ENCODE results near the gene PGP.

Gene PGP

GRCh38 chr16:2177101-2177500 is 37.5 kb downstream of the PGP start:
- H3K9ac ChIP-seq (ENCODE audit: low read length) = no peak overlapping the region
- no peaks in the 10 kb centered on the region for H3K4me1 ChIP-seq (ENCODE audit: control insufficient read depth, insufficient read depth, low read length)
- no peak for DNase-seq (ENCODE audit: low read depth)
- no peaks in the 10 kb centered on the region for H3K9me3 ChIP-seq (ENCODE audit: control insufficient read depth, low read length)
- H3K27me3 ChIP-seq (replicated peaks; ENCODE audit: control insufficient read depth, insufficient read depth, low read length) = no peaks in the 10 kb centered on the region
- peaks cover 41% of the 10 kb centered on the region for H3K36me3 ChIP-seq (ENCODE audit: control insufficient read depth, insufficient read depth, low read length, severe bottlenecking)
- no peak overlapping the region for H3K4me3 ChIP-seq (ENCODE audit: low read length)

- no peak for DNase-seq (ENCODE audit: low read depth)
- Histone ChIP-seq H3K4me1 (ENCODE audit: control insufficient read depth, insufficient read depth, low read length) (no peaks in the 10 kb centered on the region), H3K9me3 (ENCODE audit: control insufficient read depth, low read length) (no peaks in the 10 kb centered on the region), H3K9ac (ENCODE audit: low read length) (no peak overlapping the region), H3K36me3 (ENCODE audit: control insufficient read depth, insufficient read depth, low read length, severe bottlenecking) (peaks cover 46% of the 10 kb centered on the region), H3K27me3 (replicated peaks; ENCODE audit: control insufficient read depth, insufficient read depth, low read length) (no peaks in the 10 kb centered on the region), H3K4me3 (ENCODE audit: low read length) (no peak overlapping the region)
These were observed 38.6 kb downstream of the PGP start for GRCh38 chr16:2176047-2176446.

GRCh38 chr16:2175454-2175853 is 39.2 kb downstream of the PGP start:
- H3K9ac ChIP-seq (ENCODE audit: low read length) = no peak overlapping the region
- no peak overlapping the region for H3K4me3 ChIP-seq (ENCODE audit: low read length)
- H3K9me3 ChIP-seq (ENCODE audit: control insufficient read depth, low read length) = no peaks in the 10 kb centered on the region
- H3K27me3 ChIP-seq (replicated peaks; ENCODE audit: control insufficient read depth, insufficient read depth, low read length) = no peaks in the 10 kb centered on the region
- H3K4me1 ChIP-seq (ENCODE audit: control insufficient read depth, insufficient read depth, low read length) = no peaks in the 10 kb centered on the region
- no peak for DNase-seq (ENCODE audit: low read depth)
- peaks cover 46% of the 10 kb centered on the region for H3K36me3 ChIP-seq (ENCODE audit: control insufficient read depth, insufficient read depth, low read length, severe bottlenecking)

GRCh38 chr16:2174396-2175131 is 40.1 kb downstream of the PGP start:
- H3K4me1 ChIP-seq (ENCODE audit: control insufficient read depth, insufficient read depth, low read length) = no peaks in the 10 kb centered on the region
- H3K4me3 ChIP-seq (ENCODE audit: low read length) = no peak overlapping the region
- H3K9me3 ChIP-seq (ENCODE audit: control insufficient read depth, low read length) = no peaks in the 10 kb centered on the region
- no peak overlapping the region for H3K9ac ChIP-seq (ENCODE audit: low read length)
- H3K27me3 ChIP-seq (replicated peaks; ENCODE audit: control insufficient read depth, insufficient read depth, low read length) = no peaks in the 10 kb centered on the region
- no peak for DNase-seq (ENCODE audit: low read depth)
- H3K36me3 ChIP-seq (ENCODE audit: control insufficient read depth, insufficient read depth, low read length, severe bottlenecking) = peaks cover 46% of the 10 kb centered on the region

- no peak for DNase-seq (ENCODE audit: low read depth)
- Histone ChIP-seq H3K9ac (ENCODE audit: low read length) (no peak overlapping the region), H3K36me3 (ENCODE audit: control insufficient read depth, insufficient read depth, low read length, severe bottlenecking) (peaks cover 49% of the 10 kb centered on the region), H3K9me3 (ENCODE audit: control insufficient read depth, low read length) (no peaks in the 10 kb centered on the region), H3K4me3 (ENCODE audit: low read length) (no peak overlapping the region), H3K27me3 (replicated peaks; ENCODE audit: control insufficient read depth, insufficient read depth, low read length) (no peaks in the 10 kb centered on the region), H3K4me1 (ENCODE audit: control insufficient read depth, insufficient read depth, low read length) (no peaks in the 10 kb centered on the region)
These were observed 40.7 kb downstream of the PGP start for GRCh38 chr16:2173916-2174315.

- Histone ChIP-seq H3K9ac (ENCODE audit: low read length) (no peak overlapping the region), H3K4me1 (ENCODE audit: control insufficient read depth, insufficient read depth, low read length) (no peaks in the 10 kb centered on the region), H3K4me3 (ENCODE audit: low read length) (no peak overlapping the region), H3K27me3 (replicated peaks; ENCODE audit: control insufficient read depth, insufficient read depth, low read length) (no peaks in the 10 kb centered on the region), H3K36me3 (ENCODE audit: control insufficient read depth, insufficient read depth, low read length, severe bottlenecking) (peaks cover 52% of the 10 kb centered on the region), H3K9me3 (ENCODE audit: control insufficient read depth, low read length) (no peaks in the 10 kb centered on the region)
- DNase-seq (ENCODE audit: low read depth) = no peak
These were observed 41.3 kb downstream of the PGP start for GRCh38 chr16:2173366-2173765.

- Histone ChIP-seq H3K9me3 (ENCODE audit: control insufficient read depth, low read length) (no peaks in the 10 kb centered on the region), H3K4me1 (ENCODE audit: control insufficient read depth, insufficient read depth, low read length) (no peaks in the 10 kb centered on the region), H3K4me3 (ENCODE audit: low read length) (no peak overlapping the region), H3K27me3 (replicated peaks; ENCODE audit: control insufficient read depth, insufficient read depth, low read length) (no peaks in the 10 kb centered on the region), H3K36me3 (ENCODE audit: control insufficient read depth, insufficient read depth, low read length, severe bottlenecking) (peaks cover 57% of the 10 kb centered on the region), H3K9ac (ENCODE audit: low read length) (no peak overlapping the region)
- DNase-seq (ENCODE audit: low read depth) = no peak
These were observed 41.8 kb downstream of the PGP start for GRCh38 chr16:2172688-2173335.

- Histone ChIP-seq H3K36me3 (ENCODE audit: control insufficient read depth, insufficient read depth, low read length, severe bottlenecking) (peaks cover 66% of the 10 kb centered on the region), H3K4me1 (ENCODE audit: control insufficient read depth, insufficient read depth, low read length) (no peaks in the 10 kb centered on the region), H3K9me3 (ENCODE audit: control insufficient read depth, low read length) (no peaks in the 10 kb centered on the region), H3K9ac (ENCODE audit: low read length) (no peak overlapping the region), H3K27me3 (replicated peaks; ENCODE audit: control insufficient read depth, insufficient read depth, low read length) (no peaks in the 10 kb centered on the region), H3K4me3 (ENCODE audit: low read length) (no peak overlapping the region)
- no peak for DNase-seq (ENCODE audit: low read depth)
These were observed 43.0 kb downstream of the PGP start for GRCh38 chr16:2171601-2172178.

GRCh38 chr16:2170587-2171435 is 43.8 kb downstream of the PGP start:
- no peak for DNase-seq (ENCODE audit: low read depth)
- H3K9ac ChIP-seq (ENCODE audit: low read length) = no peak overlapping the region
- no peak overlapping the region for H3K4me3 ChIP-seq (ENCODE audit: low read length)
- H3K27me3 ChIP-seq (replicated peaks; ENCODE audit: control insufficient read depth, insufficient read depth, low read length) = no peaks in the 10 kb centered on the region
- no peaks in the 10 kb centered on the region for H3K9me3 ChIP-seq (ENCODE audit: control insufficient read depth, low read length)
- H3K4me1 ChIP-seq (ENCODE audit: control insufficient read depth, insufficient read depth, low read length) = no peaks in the 10 kb centered on the region
- peaks cover 68% of the 10 kb centered on the region for H3K36me3 ChIP-seq (ENCODE audit: control insufficient read depth, insufficient read depth, low read length, severe bottlenecking)

GRCh38 chr16:2170080-2170479 is 44.6 kb downstream of the PGP start:
- DNase-seq (ENCODE audit: low read depth) = no peak
- Histone ChIP-seq H3K27me3 (replicated peaks; ENCODE audit: control insufficient read depth, insufficient read depth, low read length) (no peaks in the 10 kb centered on the region), H3K9me3 (ENCODE audit: control insufficient read depth, low read length) (no peaks in the 10 kb centered on the region), H3K4me3 (ENCODE audit: low read length) (no peak overlapping the region), H3K9ac (ENCODE audit: low read length) (no peak overlapping the region), H3K4me1 (ENCODE audit: control insufficient read depth, insufficient read depth, low read length) (no peaks in the 10 kb centered on the region), H3K36me3 (ENCODE audit: control insufficient read depth, insufficient read depth, low read length, severe bottlenecking) (peaks cover 62% of the 10 kb centered on the region)

- Histone ChIP-seq H3K9ac (ENCODE audit: low read length) (no peak overlapping the region), H3K4me1 (ENCODE audit: control insufficient read depth, insufficient read depth, low read length) (no peaks in the 10 kb centered on the region), H3K9me3 (ENCODE audit: control insufficient read depth, low read length) (no peaks in the 10 kb centered on the region), H3K4me3 (ENCODE audit: low read length) (no peak overlapping the region), H3K36me3 (ENCODE audit: control insufficient read depth, insufficient read depth, low read length, severe bottlenecking) (peaks cover 39% of the 10 kb centered on the region), H3K27me3 (replicated peaks; ENCODE audit: control insufficient read depth, insufficient read depth, low read length) (no peaks in the 10 kb centered on the region)
- no peak for DNase-seq (ENCODE audit: low read depth)
These were observed 47.5 kb downstream of the PGP start for GRCh38 chr16:2167068-2167638.
